ENCODE data around the gene BAG3. TPM values are rescaled to one million over a fixed set of nuclear protein-coding genes. Genes with fewer than 3 reads are reported as not detected.

The BAG3 gene
- total and polyA plus RNA-seq, 2 of the 8 experiments (the other 6 are each of a cell fraction or from before 2014, with no cell fraction given), result 3.5 to 13.3 TPM

DNA sequence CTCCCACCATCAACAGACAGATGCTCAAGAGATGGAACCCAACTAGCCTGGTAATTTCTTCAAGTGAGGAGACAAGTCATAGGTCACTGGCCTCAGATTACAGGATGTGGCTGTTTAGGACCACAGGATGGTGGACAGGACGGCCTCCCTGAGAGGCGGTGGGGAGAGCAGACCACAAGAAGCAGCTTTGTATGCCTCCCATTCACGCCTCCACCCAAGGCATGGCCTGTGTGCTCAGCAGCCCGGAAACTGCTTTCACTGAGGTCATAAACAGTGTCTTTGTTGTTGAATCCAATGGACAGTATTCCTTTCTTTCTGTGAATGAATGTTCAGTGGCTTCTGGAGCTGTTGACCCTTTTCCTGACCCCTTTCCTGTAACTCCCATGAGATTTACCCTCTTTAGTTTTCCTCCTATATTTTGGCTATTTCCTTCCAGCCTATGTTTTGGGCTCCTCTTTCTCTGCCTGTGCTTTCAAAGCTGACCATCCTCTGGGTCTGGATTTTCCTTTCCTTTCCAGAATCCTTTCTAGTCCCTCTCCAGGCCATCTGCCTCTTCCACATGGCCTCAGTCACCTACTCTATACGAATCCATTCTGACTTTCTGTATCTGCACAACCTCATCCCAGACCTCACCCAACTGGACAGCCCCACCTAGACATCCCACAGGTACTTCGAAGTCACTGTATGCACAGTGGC is 42.2 kb downstream of the BAG3 start:
- Histone ChIP-seq H3K18ac (ENCODE audit: extremely low read depth, low read length) (no peak overlapping the region), H3K27me3 (replicated peaks in 1 of 4; ENCODE audit: control insufficient read depth in 3 of 4, extremely low read depth in 1 of 4, insufficient read depth in 3 of 4, low read length in 3 of 4) (no peaks in the 10 kb centered on the region), H3K79me1 (ENCODE audit: low read depth, low read length) (no peaks in the 10 kb centered on the region), H2AK5ac (ENCODE audit: low read depth, low read length) (no peak overlapping the region), H4K91ac (replicated peaks; ENCODE audit: insufficient read length, low read length) (no peak overlapping the region), H3K23ac (ENCODE audit: insufficient read length) (no peak overlapping the region), H4K8ac (ENCODE audit: extremely low read depth, insufficient read depth, low read length) (no peak overlapping the region), H3K36me3 (ENCODE audit: control insufficient read depth in 2 of 4, insufficient read depth in 4 of 4, low read length in 3 of 4) (no peaks in the 10 kb centered on the region), H3K4me3 (ENCODE audit: extremely low read depth in 1 of 4, insufficient read depth in 2 of 4, low read depth in 3 of 4, low read length in 4 of 4) (no peak overlapping the region), H3K9me3 (ENCODE audit: insufficient read depth in 2 of 2, low read depth in 1 of 2, low read length in 1 of 2) (no peaks in the 10 kb centered on the region), H2AFZ (ENCODE audit: low read length) (no peak overlapping the region), H2BK12ac (ENCODE audit: low read depth, low read length) (no peak overlapping the region), H3K4ac (replicated peaks; ENCODE audit: insufficient read length, low read depth, low read length) (no peak overlapping the region), H3K23me2 (ENCODE audit: low read depth, low read length) (no peaks in the 10 kb centered on the region; the same call in 1 of the 2 replicates), H4K5ac (ENCODE audit: insufficient read length, low read depth, low read length) (no peak overlapping the region), H2BK20ac (ENCODE audit: low read length) (no peak overlapping the region), H3K9ac (replicated peaks in 1 of 4; ENCODE audit: extremely low read depth in 1 of 4, low read depth in 3 of 4, low read length in 3 of 4) (no peak overlapping the region), H2BK120ac (replicated peaks; ENCODE audit: low read depth, low read length) (no peak overlapping the region), H2BK15ac (ENCODE audit: low read length) (no peak overlapping the region), H3K27ac (ENCODE audit: low read depth, low read length) (no peak overlapping the region), H3K79me2 (ENCODE audit: control insufficient read depth in 1 of 2, insufficient read depth in 2 of 2, low read length in 2 of 2) (no peaks in the 10 kb centered on the region), H3K4me2 (ENCODE audit: insufficient read depth in 1 of 2, low read depth in 2 of 2, low read length in 2 of 2) (no peak overlapping the region), H2BK5ac (ENCODE audit: low read depth, low read length) (no peak overlapping the region), H3K14ac (ENCODE audit: insufficient read length) (no peak overlapping the region), H4K20me1 (replicated peaks in 1 of 2; ENCODE audit: control insufficient read depth in 1 of 2, insufficient read depth in 2 of 2, low read length in 2 of 2) (no peaks in the 10 kb centered on the region), H3K56ac (replicated peaks; ENCODE audit: insufficient read length, low read depth, low read length) (no peak overlapping the region), H3K4me1 (replicated peaks in 1 of 4; ENCODE audit: control insufficient read depth in 3 of 4, insufficient read depth in 4 of 4, low read length in 3 of 4) (peaks cover 0 to 10% (median 9%) of the 10 kb centered on the region in 4 experiments; a peak in 5 of 7 replicates)
- no peak for DNase-seq (ENCODE audit: low read depth in 1 of 2, low spot score in 2 of 2)
- CTCF ChIA-PET (ENCODE audit: partially characterized antibody), result interaction anchor here (0.5 to 1.4 kb wide), 2 partner anchors 25 to 255 kb away, joined by 3 to 4 read pairs; no protein-coding TSS in a partner anchor
- POLR2A ChIA-PET (ENCODE audit: partially characterized antibody), result no interaction called here
- no peak for FAIRE-seq
- WGBS, 2 experiments (ENCODE audit: extremely low coverage in 1 of 2, insufficient coverage in 1 of 2, insufficient read length in 1 of 2, insufficient replicate concordance in 2 of 2, low coverage in 1 of 2, low lambda C conversion rate in 2 of 2, missing lambda C conversion rate in 1 of 2), result 87% methylated on average over 6 of the region's 6 CpGs; no CpG with 5 or more reads in 1 of the 2 experiments
- TF ChIP-seq TCF12 (IDR thresholded peaks at IDR 0.05; ENCODE audit: low read depth, low read length) (no peak), TAF7 (optimal IDR thresholded peaks at IDR 0.05; ENCODE audit: borderline replicate concordance, low read depth, low read length) (no peak)

Data from H1 (cell line).